Mononuclear cell (primary cell): ENCODE data around the gene FASTK. TPM values are rescaled to one million over a fixed set of nuclear protein-coding genes. Genes with fewer than 3 reads are reported as not detected.

Experiments
- H3K27me3 ChIP-seq: 2 replicates; pipeline ENCODE4 v1.6.0; 2011; ENCODE audit warnings: low read length, control low read depth; ENCODE audit not compliant: insufficient read depth
- H3K4me1 ChIP-seq: 2 replicates; pipeline ENCODE4 v1.5.1; 2011; ENCODE audit warnings: mild to moderate bottlenecking, low read length, control low read depth; ENCODE audit not compliant: insufficient read depth
- H3K4me3 ChIP-seq: 2 replicates; pipeline ENCODE4 v1.5.1; 2011; ENCODE audit warnings: mild to moderate bottlenecking, low read length, moderate library complexity
- H3K9me3 ChIP-seq: 2 replicates; pipeline ENCODE4 v1.5.1; 2011; ENCODE audit warnings: low read depth, mild to moderate bottlenecking, control low read depth, low read length
- total RNA-seq: library from RNA; depleted of rRNA; stranded (reverse); fragments of >200 nt; gene quantifications from one replicate; pipeline ENCODE4 v1.2.3, GENCODE V29; 2012

The FASTK gene
- total RNA-seq, 1 donor: 33.6 TPM

DNA sequence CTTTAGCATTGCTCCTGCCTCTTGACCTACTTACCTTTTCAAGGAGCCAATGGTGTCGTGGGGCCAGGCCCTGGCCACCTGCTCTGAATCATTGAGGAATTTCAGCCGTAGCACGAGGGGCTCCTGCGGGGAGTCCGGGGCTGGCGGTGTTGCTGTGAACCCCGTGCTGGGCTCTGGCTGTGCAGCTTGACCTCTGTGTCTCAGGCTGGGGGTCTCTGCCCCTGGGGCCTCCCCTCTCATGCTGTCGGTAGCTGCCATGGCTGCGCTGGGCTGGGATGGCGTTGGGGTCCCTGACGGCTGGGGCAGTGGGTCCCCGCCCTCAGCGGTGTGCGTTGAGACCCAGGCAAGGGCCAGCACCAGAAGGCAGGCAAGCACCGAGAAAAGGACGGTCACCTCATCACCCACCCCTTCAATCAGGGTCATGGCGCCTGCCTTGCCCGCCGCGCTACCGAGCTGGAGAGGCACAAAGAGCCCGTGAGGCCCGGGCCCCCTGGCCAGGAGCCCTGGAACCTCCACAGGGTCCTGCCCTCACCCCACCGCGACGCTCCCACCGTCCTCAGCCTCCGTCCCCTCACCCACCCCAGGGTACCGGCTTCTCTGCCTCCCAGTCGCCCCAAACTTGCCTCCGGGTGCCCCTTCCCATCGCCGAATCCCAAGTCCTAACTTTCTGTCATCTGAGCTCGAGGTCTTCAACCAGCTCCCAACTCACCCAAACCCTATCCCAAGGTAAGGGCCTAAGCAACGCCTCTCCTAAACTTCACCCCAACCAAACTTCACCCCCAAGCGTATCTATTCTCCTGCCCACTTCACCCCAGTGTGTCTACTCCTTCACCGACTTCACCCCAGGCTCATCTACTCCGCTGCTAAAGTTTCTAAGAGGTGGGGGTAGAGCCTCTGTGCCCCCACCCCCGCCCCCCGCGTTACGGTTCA, 1.8 kb upstream of the FASTK start:
- Histone ChIP-seq H3K4me1 (peaks cover 63% of the 10 kb centered on the region), H3K27me3 (peaks cover 6% of the 10 kb centered on the region), H3K9me3 (no peaks in the 10 kb centered on the region), H3K4me3 (peak overlapping the region; percentile 54)

DNA sequence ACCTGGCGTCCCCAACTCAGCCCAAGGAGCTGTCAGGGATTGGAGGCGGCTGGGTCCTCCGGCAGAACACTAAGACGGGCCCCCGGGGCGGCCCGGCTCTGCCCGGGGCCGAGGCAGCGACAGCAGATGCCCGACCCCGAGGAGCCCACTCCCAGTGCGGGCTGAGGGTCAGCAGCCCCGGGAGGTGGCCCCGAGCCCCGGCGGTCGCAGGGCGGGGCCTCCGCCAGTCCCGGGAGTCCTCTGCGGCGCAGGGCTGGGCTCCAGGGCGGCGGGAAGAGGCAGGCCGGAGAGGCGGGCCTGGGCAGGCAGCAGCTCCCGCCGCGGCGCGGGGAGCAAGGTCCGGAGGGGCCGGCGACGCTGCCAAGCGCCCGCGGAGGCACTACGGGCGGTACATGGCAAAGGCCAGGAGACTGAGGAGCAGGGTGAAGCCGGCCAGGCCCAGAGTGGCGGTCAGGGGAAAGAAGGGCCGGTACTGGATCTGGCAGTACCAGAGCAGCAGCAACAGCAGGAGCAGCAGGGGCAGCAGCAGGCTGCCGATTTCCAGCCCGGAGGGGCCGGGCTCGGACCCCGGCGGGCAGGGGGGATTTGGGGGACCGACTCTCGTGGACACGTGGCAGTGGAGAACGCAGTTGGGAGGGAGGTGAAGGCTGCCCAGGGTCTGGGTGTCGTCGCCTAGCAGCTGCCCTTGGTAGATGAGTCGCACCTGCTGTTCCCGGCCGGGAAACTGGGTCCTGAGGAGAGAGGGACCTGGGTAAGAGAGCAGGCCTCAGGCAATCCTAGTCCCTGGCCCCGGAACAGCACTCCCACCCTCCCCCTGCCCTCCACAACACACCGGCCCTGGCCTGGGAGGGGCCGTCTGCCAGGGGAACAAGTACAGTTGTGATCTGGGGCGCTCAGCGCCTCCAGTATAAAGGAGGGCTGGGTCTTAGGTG, 827 bp upstream of the FASTK start:
- peak overlapping the region; percentile 83 for H3K4me3 ChIP-seq
- H3K9me3 ChIP-seq: no peaks in the 10 kb centered on the region
- H3K27me3 ChIP-seq: peaks cover 6% of the 10 kb centered on the region
- peaks cover 57% of the 10 kb centered on the region for H3K4me1 ChIP-seq

- Histone ChIP-seq H3K27me3 (peaks cover under 1% of the 10 kb centered on the region), H3K9me3 (no peaks in the 10 kb centered on the region), H3K4me3 (peak overlapping the region; percentile 83), H3K4me1 (peaks cover 48% of the 10 kb centered on the region)
Observed at GRCh38 chr7:151080067-151080521, 515 bp downstream of the FASTK start.

DNA sequence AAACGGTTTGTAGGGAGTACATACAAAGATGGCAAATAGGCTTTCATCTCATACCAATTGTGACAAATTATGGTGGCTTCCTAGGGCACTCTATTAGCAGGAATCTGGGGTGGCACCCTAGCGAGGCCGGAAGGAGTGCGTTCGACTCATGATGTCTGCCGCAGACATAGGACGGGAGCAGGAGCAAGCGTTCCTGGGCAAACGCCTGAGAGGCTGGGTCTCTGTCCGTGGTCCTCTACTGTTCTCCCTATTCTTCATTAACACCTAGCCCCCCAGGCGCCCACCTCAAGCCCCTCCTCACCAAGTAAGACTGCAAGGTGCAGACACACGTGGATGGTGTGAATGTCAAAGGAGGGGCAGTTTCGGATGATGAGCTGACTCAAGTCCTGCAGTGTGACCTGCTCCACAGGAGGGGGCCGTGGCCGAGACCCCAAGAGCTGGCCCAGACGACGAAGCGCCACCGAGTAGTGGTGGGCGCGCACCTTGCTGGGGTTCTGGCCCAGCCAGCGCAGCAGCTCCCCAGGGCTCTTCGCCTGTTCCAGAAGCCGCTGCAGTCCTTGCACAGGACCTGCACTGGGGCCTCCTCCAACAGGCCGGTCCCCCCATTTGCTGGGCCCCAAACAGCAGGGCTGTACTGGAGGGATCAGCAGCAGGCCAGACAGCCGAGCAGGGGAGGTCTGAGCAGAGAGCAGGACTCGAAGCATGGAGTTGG, 1.3 kb downstream of the FASTK start:
- H3K4me3 ChIP-seq: no peak overlapping the region
- H3K27me3 ChIP-seq: no peaks in the 10 kb centered on the region
- H3K4me1 ChIP-seq: peaks cover 48% of the 10 kb centered on the region
- no peaks in the 10 kb centered on the region for H3K9me3 ChIP-seq

GRCh38 chr7:151078233-151079040, 2.2 kb downstream of the FASTK start:
- no peaks in the 10 kb centered on the region for H3K9me3 ChIP-seq
- peaks cover 41% of the 10 kb centered on the region for H3K4me1 ChIP-seq
- no peaks in the 10 kb centered on the region for H3K27me3 ChIP-seq
- H3K4me3 ChIP-seq: no peak overlapping the region

GRCh38 chr7:151077705-151078232, 2.8 kb downstream of the FASTK start:
- peaks cover 39% of the 10 kb centered on the region for H3K4me1 ChIP-seq
- H3K9me3 ChIP-seq: no peaks in the 10 kb centered on the region
- H3K27me3 ChIP-seq: no peaks in the 10 kb centered on the region
- no peak overlapping the region for H3K4me3 ChIP-seq

- no peak overlapping the region for H3K4me3 ChIP-seq
- peaks cover 33% of the 10 kb centered on the region for H3K4me1 ChIP-seq
- no peaks in the 10 kb centered on the region for H3K27me3 ChIP-seq
- no peaks in the 10 kb centered on the region for H3K9me3 ChIP-seq
Observed at GRCh38 chr7:151076863-151077704, 3.5 kb downstream of the FASTK start.

GRCh38 chr7:151075978-151076426, 4.6 kb downstream of the FASTK start:
- H3K27me3 ChIP-seq: no peaks in the 10 kb centered on the region
- H3K4me1 ChIP-seq: peaks cover 22% of the 10 kb centered on the region
- H3K4me3 ChIP-seq: no peak overlapping the region
- H3K9me3 ChIP-seq: no peaks in the 10 kb centered on the region

DNA sequence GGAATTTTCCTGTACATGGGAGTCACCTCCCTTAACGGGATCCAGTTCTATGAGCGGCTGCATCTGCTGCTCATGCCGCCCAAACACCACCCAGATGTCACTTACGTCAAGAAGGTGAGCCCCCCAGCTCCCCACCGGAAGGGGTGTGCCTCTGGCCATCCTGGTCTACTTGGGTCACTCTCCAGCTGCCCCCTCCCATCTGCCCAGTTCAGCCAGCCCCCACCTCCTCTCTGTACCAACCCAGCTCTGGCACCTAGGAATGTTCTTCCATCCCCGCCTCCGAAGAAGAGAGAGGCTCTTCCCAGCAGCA, 5.0 kb downstream of the FASTK start:
- Histone ChIP-seq H3K27me3 (no peaks in the 10 kb centered on the region), H3K4me1 (peaks cover 18% of the 10 kb centered on the region)

GRCh38 chr7:151074817-151075661, 5.6 kb downstream of the FASTK start:
- Histone ChIP-seq H3K4me3 (no peak overlapping the region), H3K9me3 (no peaks in the 10 kb centered on the region), H3K27me3 (no peaks in the 10 kb centered on the region), H3K4me1 (peaks cover 17% of the 10 kb centered on the region)

More for the DNA sequence above, 5.0 kb downstream of the FASTK start:
- H3K4me3 ChIP-seq: no peak overlapping the region
- no peaks in the 10 kb centered on the region for H3K9me3 ChIP-seq

DNA sequence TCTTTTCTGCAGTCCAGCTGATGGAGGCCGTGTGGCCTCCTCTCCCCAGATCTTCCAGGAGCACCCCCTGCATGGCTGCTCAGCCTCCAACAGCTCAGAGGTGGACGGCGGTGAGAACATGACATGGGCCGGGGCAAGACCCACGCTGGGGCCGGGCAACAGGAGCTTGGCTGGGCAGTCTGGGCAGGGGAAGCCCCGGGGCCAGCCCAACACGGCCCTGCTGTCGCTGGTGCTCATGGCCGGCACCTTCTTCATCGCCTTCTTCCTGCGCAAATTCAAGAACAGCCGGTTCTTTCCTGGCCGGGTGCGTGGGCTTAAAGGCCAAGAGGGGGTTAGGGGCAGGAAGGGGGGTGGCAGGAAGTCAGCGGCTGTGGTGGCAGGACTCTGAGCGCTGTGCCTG, 6.6 kb downstream of the FASTK start:
- Histone ChIP-seq H3K4me1 (peaks cover 6% of the 10 kb centered on the region), H3K27me3 (no peaks in the 10 kb centered on the region), H3K4me3 (no peak overlapping the region), H3K9me3 (no peaks in the 10 kb centered on the region)

- Histone ChIP-seq H3K4me3 (no peak overlapping the region), H3K9me3 (no peaks in the 10 kb centered on the region), H3K27me3 (no peaks in the 10 kb centered on the region), H3K4me1 (no peaks in the 10 kb centered on the region)
Observed at GRCh38 chr7:151071032-151071866, 9.4 kb downstream of the FASTK start.
